GM19452 (cell line): ENCODE measurements around the gene KIF1C.

ENCODE experiments used
- ATAC-seq: cut with Tn5 transposase; IDR thresholded peaks from one replicate; pipeline ENCODE4 v1.9.1; 2021; ENCODE audit not compliant: unreplicated experiment

Gene KIF1C

GRCh38 chr17:4997302-4998026, at the start of gene KIF1C, which contains the start of gene INCA1:
Gene KIF1C, plus strand, starts transcription at chr17:4997950. Its CDS starts 2,297 bp downstream, at chr17:5000247.
Gene INCA1, minus strand, starts transcription at chr17:4997522. Its CDS starts 3,085 bp downstream, at chr17:4994437.
- peak; percentile 83 for ATAC-seq

- ATAC-seq: no peak
These were observed 49.4 kb upstream of the KIF1C start, which contains the start of gene PFN1 for GRCh38 chr17:4948166-4948930. Gene PFN1, minus strand, starts transcription at chr17:4948530. Its CDS starts 136 bp downstream, at chr17:4948394.

- no peak for ATAC-seq
These were observed 48.8 kb upstream of the KIF1C start for GRCh38 chr17:4948931-4949320.

- ATAC-seq: no peak
These were observed 48.3 kb upstream of the KIF1C start for GRCh38 chr17:4949321-4950074.

- no peak for ATAC-seq
These were observed 47.5 kb upstream of the KIF1C start for GRCh38 chr17:4950075-4950745.

- no peak for ATAC-seq
These were observed 47.0 kb upstream of the KIF1C start, which contains the start of gene ENO3 for GRCh38 chr17:4950746-4951204. Gene ENO3, plus strand, starts transcription at chr17:4951119. Its CDS starts 711 bp downstream, at chr17:4951830.

- no peak for ATAC-seq
These were observed 46.3 kb upstream of the KIF1C start for GRCh38 chr17:4951486-4951885.

GRCh38 chr17:4953451-4953961, 44.2 kb upstream of the KIF1C start:
- no peak for ATAC-seq

GRCh38 chr17:4955091-4955490, 42.7 kb upstream of the KIF1C start:
- no peak for ATAC-seq

- no peak for ATAC-seq
These were observed 41.2 kb upstream of the KIF1C start for GRCh38 chr17:4956493-4957061.

GRCh38 chr17:4958102-4958501, 39.6 kb upstream of the KIF1C start:
- ATAC-seq: no peak

- no peak for ATAC-seq
These were observed 38.3 kb upstream of the KIF1C start for GRCh38 chr17:4959261-4959965.

GRCh38 chr17:4960279-4960922, 37.3 kb upstream of the KIF1C start:
- no peak for ATAC-seq

GRCh38 chr17:4965311-4965986, 32.3 kb upstream of the KIF1C start:
- ATAC-seq: no peak

GRCh38 chr17:4966844-4967538, 30.8 kb upstream of the KIF1C start:
- ATAC-seq: peak; percentile 86

- ATAC-seq: peak; percentile 56
These were observed 29.9 kb upstream of the KIF1C start, which contains the start of gene SPAG7 for GRCh38 chr17:4967539-4968485. Gene SPAG7, minus strand, starts transcription at chr17:4967817. Its CDS starts 13 bp downstream, at chr17:4967804.
